ENCODE results near the gene COL16A1.

Gene COL16A1

DNA sequence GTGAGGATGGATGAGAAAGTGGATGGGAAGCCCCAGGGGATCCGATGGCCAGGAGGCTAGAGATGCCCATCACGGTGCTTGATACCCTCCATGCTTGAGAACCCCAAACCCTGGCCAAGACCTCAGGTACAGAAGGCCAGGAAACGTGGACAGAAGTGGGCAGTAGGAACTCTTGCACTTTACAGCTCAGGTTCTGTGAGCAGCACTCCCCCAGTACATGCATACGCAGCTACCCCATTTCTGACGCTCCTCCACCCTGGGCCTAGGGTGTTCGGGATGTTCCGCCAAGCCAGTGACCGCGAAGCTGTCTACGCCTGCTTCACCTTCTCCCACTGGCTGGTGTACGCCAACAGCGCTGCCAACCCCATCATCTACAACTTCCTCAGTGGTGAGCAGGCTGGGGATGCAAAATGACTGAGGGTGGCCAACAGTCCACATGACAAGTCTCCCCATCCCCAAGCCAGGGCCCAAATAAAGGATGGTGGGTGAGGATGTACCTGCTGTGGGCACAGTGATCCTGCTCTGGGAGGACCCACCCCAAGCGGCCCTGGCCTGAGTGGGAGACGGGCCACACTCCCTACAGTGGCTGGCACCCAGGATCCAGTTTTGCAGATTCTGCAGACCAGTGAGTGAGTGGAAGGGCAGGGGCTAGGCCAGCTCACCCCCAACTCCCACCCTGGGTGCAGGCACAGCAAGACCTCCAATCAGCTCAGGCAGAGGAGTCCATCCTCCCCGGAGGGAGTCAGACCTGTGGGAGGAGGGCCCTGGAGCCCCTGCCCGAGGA, 78.9 kb downstream of the COL16A1 start:
- no peak for DNase-seq (ENCODE audit: low read depth in 3 of 3)

DNA sequence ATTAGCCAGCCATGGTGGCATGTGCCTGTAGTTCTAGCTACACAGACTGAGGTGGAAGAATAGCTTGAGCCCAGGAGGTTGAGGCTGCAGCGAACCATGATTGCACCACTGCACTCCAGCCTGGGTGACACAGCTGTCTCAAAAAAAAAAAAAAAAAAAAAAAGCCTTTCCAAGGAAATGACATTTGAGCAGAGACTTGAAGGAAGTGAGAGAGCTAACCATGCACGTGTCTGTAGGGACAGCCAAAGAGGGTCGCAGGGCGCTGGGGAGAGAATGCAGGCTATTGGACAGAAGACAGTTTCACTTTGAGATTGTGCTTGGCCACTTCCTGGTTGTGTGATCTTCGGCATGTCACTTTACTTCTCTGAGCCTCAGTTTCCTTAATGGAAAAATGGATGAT, 79.5 kb downstream of the COL16A1 start:
- DNase-seq (ENCODE audit: low read depth in 3 of 3) = no peak

DNA sequence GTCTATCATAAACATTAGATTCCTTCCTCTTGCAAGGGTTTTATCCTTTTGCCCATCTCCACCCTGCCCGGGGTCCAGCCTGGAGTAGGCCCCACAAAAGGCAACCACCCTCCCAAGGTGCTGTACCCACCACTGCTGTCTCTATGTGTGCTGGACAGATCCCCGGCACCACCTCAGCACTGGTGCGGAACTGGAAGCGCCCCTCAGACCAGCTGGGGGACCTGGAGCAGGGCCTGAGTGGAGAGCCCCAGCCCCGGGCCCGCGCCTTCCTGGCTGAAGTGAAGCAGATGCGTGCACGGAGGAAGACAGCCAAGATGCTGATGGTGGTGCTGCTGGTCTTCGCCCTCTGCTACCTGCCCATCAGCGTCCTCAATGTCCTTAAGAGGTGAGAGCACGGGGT, 80.5 kb downstream of the COL16A1 start:
- DNase-seq (ENCODE audit: low read depth in 3 of 3) = no peak

DNA sequence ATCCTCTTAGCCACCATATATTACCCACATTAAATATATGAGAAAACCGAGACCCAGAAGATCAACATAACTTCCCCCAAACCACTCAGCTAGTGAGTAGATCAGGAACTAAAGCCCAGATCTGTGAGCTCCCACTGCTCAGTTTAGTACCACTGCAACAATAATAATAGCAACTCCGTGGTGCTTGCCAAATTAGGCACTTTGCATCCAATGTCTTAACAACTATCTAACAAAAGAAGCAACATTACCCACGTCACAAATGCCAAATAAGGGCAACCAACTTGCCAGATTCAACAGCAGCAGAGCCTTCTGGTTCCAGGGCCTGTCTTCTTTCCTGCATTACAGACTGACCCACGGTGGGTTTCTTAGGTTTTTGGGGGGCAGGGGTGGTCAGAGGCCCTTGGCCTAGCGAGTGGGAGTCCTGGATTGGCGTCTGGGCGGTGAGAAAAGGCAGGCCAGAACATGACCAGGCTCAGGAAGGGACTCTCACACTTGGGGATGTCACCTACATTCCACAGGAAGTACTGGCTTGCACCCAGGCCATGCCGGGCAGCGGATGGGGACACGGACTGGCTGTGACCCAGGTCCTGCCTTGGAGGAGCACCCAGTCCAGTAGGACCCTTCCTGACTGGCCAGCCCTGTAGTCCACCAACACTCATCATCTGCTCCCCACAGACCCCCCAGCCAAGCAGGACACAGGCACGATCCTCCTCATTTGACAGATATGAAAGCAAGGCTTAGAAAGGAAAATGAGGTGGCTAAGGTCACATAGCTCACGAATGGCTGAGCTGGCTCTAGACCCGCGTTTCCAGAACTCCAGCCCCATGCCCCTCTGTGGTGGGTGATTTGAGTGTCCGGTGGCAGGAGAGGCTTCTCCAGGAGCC, 81.7 kb downstream of the COL16A1 start:
- DNase-seq (ENCODE audit: low read depth in 3 of 3) = no peak

DNA sequence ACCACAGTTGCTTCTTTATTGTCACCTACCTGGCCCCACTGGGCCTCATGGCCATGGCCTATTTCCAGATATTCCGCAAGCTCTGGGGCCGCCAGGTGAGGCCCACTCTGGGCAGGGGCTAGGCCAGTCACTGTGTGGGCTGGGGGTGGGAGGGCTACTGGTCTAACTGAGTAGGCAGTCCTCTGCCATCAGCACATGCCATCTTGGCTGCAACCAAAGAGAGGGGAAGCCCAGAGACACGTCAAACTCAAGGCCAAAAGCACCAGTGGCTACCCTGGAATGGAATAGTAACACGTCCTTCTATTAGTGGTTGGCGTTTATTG, 82.4 kb downstream of the COL16A1 start:
- DNase-seq (ENCODE audit: low read depth in 3 of 3) = no peak

DNA sequence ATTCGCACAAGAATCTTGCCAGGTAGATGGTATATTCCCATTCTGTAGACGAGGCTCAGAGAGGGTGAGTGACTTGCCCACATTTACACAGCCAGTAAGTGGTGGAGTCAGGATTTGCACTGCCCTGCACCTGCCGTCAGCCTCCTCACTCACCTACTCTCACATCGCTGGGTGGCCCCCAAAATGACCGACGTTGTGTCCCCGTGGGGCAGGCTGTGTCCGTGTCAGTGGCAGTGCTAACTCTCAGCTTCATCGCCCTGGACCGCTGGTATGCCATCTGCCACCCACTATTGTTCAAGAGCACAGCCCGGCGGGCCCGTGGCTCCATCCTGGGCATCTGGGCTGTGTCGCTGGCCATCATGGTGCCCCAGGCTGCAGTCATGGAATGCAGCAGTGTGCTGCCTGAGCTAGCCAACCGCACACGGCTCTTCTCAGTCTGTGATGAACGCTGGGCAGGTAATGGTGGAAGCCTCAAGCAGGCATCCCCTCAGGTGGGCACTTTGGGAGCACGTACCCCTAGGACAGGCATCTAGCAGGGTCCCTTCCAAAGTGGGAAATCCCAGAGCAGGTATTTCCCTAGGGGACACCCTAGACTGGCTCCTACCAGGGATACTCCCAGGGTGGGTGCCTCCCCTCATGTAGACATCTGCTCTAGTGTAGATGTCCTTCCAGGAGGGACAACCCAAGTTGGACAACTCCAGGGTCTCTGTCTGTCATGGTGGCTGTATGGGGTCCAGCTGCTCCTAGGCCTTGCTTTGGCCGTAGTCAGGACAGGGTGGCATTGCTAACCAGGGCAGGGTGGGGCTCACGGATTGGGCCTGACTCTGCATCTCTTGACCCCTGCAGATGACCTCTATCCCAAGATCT, 83.0 kb downstream of the COL16A1 start:
- DNase-seq (ENCODE audit: low read depth in 3 of 3) = no peak

DNA sequence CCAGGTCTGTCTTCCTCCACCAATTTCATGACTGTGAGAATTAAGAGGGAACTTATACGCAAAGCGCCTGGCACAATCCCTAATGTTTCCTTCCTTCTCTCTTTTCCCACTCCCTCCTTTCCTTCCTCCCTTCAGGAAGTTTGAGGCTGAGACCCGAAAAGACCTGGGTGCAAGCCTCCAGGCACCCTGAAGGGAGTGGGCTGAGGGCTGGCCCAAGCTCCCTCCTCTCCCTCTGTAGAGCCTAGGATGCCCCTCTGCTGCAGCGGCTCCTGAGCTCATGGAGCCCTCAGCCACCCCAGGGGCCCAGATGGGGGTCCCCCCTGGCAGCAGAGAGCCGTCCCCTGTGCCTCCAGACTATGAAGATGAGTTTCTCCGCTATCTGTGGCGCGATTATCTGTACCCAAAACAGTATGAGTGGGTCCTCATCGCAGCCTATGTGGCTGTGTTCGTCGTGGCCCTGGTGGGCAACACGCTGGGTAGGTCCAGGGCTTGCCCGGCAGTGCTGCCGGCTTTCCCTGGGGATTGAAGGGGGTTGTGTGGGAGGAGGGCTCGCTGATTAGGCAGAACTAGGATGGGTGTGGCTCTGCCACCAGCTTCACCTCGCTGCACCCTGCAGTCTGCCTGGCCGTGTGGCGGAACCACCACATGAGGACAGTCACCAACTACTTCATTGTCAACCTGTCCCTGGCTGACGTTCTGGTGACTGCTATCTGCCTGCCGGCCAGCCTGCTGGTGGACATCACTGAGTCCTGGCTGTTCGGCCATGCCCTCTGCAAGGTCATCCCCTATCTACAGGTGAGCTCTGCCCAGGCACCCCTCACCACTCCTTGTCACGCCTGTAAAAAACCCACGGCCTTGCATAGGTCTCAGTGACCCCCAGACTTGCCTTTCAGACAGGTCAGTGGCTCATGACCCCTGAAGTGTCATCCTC, 84.6 kb downstream of the COL16A1 start:
- no peak for DNase-seq (ENCODE audit: low read depth in 3 of 3)

DNA sequence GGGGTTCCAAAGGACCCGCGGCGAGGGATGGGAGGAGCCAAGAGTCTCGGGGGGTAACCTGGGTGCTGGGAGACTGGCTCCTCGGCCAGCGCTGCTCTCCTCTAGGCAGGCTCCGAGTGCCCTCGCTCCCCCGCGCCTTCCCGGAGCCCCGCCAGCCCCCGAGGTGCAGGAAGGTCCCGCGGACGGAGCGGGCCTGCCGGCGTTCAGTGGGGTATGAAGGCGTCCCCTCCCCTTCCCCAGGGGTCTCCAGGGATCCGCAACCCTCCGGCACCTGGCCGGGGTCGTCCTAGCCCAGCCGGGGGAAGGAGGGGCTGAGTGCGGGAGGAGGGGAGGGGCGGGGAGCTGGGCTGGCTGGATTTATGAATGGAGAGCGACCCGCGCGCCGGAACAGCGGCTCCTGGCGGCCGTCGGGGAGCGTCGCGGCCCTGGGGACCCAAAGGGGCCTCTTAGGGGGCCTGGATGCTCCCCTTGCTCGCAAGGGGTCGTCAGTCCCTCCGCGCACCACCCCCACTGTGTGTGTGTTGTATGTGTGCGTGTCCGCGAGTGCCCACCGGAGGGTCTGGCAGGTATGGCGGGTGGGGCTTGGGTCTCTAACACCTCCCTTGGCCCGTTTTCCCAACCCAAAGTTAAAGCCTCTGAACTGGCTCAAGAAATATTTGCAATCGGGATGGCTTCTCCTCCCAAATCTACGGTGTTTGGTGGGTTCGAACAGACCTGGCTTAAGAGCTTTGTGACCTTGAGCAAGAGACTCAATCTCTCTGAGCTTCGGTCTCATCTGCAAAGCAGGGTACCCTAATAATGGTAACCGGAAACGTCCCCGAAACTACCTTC, 85.7 kb downstream of the COL16A1 start:
- DNase-seq (ENCODE audit: low read depth in 3 of 3) = peak; percentile 7 to 38 (median 12)

DNA sequence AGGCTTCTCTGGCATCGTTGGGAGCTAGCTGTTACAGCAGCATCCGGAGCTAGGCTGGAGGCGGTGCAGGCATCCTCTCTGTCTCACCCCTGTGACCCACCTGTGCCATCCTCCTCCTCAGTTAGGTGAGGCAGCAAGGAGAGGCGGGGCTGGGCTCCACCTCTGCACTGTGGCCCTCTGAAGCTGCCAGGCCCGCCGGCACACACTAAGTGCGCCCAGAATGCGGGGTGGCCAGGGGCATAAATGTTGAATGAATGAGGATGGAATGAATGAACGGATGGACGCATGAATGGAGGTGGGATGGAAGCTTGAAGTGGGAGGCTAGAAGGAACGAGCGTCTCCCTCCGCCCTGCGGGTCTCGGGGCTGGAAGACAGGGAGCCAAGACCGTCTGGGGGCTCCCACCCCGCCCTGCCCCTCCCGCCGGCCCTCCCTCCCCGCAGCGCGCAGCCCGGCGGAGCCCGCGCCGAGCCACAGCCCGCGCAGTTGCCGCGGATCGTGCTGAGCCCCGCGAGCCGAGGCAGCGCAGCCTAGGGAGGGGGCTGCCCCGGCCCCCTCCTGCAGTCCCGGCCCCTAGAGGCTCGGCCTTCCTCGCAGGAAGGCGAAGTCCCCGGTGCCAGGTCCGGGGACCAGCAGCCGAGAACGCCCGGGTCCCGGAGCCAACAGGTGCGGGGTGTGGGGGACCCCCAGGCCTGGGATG, 86.5 kb downstream of the COL16A1 start, which contains the start of gene HCRTR1:
TSS of gene HCRTR1 (plus strand) at position 472 of the 698 bp plus-strand sequence. CDS start 1,504 bp downstream, outside the sequence.
- no peak for DNase-seq (ENCODE audit: low read depth in 3 of 3)

DNA sequence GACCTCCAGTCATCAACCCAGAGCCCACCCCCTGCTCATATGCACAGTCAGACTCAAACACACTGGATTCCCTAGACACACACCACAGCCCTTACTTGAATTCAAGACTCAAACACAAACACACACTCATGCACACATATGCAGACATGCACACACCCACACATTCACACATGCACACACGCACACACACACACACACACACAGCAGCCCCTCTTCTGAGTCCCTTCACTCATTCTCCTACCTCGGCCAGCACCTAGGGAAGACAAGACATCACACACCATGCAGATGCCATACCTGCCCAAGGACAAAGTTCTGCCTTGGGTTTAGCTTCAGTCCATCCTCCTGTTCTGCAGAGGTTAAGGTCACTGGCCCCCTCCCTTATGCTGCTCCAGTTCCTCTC, 87.9 kb downstream of the COL16A1 start:
- no peak for DNase-seq (ENCODE audit: low read depth in 3 of 3)

DNA sequence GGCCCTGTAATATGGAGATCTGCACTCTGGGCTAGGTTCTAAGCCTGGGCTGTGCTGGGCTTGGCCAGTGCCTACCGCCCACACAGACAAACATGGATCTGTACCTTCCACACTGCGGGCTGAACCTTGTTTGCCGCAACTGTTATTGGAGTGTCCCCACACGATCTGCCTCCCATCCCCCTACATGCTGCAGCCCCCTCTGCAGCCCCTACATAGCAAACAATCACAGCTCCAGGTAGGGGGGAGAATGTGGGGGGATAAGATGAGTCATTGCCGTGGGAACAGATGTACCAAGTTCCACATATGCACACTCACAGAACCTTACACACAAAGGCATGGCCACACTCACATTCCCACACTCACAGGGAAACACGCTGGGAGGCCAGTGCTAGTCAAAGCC, 88.4 kb downstream of the COL16A1 start:
- DNase-seq (ENCODE audit: low read depth in 3 of 3) = no peak

DNA sequence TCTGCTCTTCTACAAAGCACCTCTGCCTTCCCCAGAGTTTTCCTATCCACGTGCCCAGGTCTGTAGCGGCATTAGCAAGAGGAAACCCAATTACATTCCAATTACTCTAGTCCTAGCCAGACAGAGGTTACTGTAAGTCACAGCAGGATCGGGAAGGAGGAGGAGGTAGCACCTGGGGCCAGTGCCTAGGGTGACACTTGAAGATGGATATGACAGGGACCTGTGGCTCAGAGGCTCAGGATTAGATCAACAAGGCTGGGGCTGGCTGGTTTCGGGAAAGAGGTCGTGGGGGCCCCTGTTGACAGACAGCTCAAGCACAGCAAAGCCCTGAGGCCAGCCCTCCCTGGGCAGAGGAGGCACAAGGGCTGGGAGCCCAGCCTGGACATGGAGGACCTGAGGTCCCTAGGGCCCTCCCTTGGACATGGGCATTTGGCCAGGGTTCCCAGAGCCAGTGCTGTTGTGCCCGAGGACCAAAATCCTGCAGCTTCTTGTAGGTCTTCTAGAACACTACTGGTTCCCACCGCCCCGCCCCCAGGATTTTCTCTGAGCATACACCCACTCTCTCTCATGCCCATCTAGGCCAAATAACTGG, 89.3 kb downstream of the COL16A1 start:
- DNase-seq (ENCODE audit: low read depth in 3 of 3) = no peak

DNA sequence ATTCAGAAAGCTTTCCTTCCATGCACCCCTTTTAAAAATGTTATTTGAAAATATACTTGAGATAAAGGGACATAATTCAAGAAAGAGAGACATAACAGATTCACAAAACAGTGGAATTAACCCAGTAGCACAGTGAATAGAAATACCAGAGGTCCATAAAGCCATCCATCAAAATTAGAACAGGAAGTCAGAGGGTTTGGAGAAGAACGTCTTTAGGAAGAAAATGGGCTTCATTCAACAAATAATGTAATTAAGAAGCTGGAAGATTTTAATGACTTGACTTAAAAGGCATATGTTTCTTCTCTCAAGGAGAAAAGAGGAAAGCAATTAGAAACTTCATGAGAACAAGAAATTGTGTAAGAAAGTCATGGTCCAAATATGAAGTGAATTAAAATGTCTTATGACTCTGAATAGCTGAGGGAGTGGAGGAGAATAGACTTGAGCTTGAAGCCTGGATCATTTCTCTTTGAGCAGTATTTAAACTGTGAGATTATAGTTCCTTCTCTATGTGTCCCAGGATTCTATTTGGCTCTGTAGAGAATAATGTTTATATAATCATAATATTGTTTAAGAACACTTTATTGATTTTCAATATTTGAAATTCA, 94.2 kb downstream of the COL16A1 start:
- DNase-seq (ENCODE audit: low read depth in 3 of 3) = no peak

DNA sequence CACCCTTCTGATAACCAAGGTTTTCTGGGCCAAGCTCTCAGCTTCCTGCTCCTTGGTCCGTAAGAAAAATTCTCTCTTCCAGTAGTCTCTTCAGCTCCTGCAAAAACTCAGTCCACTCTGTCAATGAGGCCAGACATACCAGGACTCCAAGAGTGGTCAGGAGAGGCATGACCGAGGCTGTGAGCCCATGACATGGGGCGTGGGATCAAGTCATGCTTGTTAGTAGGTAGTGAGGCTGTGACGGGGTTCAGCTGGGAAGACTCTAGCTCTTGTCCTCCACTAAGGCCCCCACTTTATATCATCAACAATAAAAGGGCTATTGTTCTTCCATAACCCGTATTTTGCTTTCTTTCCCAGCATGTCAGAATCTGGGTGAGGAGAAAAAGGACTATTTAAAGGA, 96.5 kb downstream of the COL16A1 start:
- no peak for DNase-seq (ENCODE audit: low read depth in 3 of 3)

DNA sequence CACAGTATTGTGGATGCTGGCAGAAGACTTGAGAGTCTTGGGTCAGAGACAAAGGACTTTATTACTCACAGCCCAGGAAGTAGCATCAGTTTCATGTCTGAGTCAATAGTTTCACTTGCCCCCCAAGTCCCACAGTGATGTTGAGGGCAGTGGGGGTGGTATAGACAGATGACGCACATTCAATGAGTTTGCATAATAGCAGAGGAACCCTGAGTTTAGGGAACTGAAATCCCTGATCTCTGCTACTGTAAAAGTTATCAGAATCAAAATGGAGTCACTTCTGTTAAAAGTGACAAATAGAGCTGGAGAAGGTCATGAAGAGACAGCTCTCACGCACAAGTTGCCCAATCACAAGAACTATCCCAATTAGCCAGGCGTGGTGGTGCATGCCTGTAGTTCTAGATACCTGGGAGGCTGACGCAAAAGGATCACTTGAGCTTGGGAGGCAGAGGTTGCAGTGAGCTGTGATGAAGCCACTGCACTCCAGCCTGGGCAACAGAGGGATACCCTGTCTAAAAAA, 97.8 kb downstream of the COL16A1 start:
- DNase-seq (ENCODE audit: low read depth in 3 of 3) = peak in 2 of 3 experiments; percentile 13 to 28
